ENCODE data around the gene GOLGA6L7. TPM values are rescaled to one million over a fixed set of nuclear protein-coding genes. Genes with fewer than 3 reads are reported as not detected.
"Not testable (repeated sequence)": the region's sequence is repeated elsewhere in the genome, so short reads cannot be mapped to it uniquely, and the experiment has no call there.

Gene GOLGA6L7
- total RNA-seq, 5 donors from 2014 or later (not counting 1 experiment from before 2014, with no cell fraction given), result not detected

DNA sequence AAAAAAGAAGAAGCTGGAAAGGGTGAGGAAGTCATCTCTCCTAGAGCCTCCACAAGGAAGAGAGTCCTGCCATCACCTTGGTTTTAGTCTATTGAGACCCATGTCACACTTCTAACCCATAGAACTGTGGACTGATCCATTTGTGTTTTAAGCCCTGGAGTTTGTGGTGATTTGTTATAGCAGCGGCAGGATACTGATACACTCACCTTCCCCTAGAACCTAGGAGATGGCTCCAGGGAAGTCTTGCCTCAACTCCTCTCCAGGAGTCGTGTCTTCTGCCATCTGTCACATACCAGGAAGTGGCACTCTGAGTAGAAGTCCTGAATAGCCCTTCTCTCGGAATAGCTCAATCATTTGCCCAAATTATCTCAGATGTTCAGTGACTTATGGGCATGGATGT is 22.7 kb upstream of the GOLGA6L7 start:
- H3K36me3 Mint-ChIP-seq, result no peaks in the 10 kb centered on the region
- no peaks in the 10 kb centered on the region for H3K9me3 Mint-ChIP-seq
- H3K27me3 Mint-ChIP-seq, result peaks cover 0 to 2% of the 10 kb centered on the region in 2 donors
- H3K4me3 Mint-ChIP-seq, result no peak overlapping the region
- H3K36me3 ChIP-seq (ENCODE audit: control insufficient read depth in 2 of 2, extremely low read depth in 1 of 2, insufficient read depth in 1 of 2, low read length in 1 of 2), result no peaks in the 10 kb centered on the region
- CTCF ChIA-PET, result interaction anchor here in 1 of 2 donors (0.6 kb wide), 1 partner anchor 192 kb away, joined by 4 read pairs; no protein-coding TSS in a partner anchor
- no peak overlapping the region for H3K4me3 ChIP-seq (ENCODE audit: control insufficient read depth in 1 of 2, extremely low read depth in 1 of 2, low read length in 1 of 2)
- H3K27me3 ChIP-seq (replicated peaks in 1 of 2; ENCODE audit: control insufficient read depth in 2 of 2, extremely low read depth in 1 of 2, insufficient read depth in 2 of 2, low read length in 1 of 2), result no peaks in the 10 kb centered on the region
- peaks cover 8 to 15% (median 10%) of the 10 kb centered on the region in 3 donors for H3K4me1 Mint-ChIP-seq
- no peaks in the 10 kb centered on the region for H3K9me3 ChIP-seq
- H3K4me1 ChIP-seq (ENCODE audit: control insufficient read depth in 1 of 2, extremely low read depth in 1 of 2, insufficient read depth in 2 of 2, low read length in 2 of 2), result peaks cover 0 to 10% of the 10 kb centered on the region in 2 experiments
- WGBS (ENCODE audit: insufficient coverage), result no CpG with 5 or more reads among the region's 3 CpGs
- ATAC-seq (replicated peaks in 1 of 4), result no peak
- H3K27ac Mint-ChIP-seq, result no peak overlapping the region
- POLR2A ChIA-PET, result no interaction called here
- no peak overlapping the region for H3K27ac ChIP-seq (ENCODE audit: low read length)
- DNase-seq, result no peak

GRCh38 chr15:28868744-28869345 is 20.4 kb upstream of the GOLGA6L7 start:
- 96% methylated on average over 4 of the region's 9 CpGs for WGBS (ENCODE audit: insufficient coverage)
- Histone ChIP-seq H3K27ac (ENCODE audit: low read length) (no peak overlapping the region), H3K4me1 (ENCODE audit: control insufficient read depth in 1 of 2, extremely low read depth in 1 of 2, insufficient read depth in 2 of 2, low read length in 2 of 2) (peaks cover 0 to 3% of the 10 kb centered on the region in 2 experiments), H3K36me3 (ENCODE audit: control insufficient read depth in 2 of 2, extremely low read depth in 1 of 2, insufficient read depth in 1 of 2, low read length in 1 of 2) (no peaks in the 10 kb centered on the region), H3K9me3 (no peaks in the 10 kb centered on the region), H3K4me3 (ENCODE audit: control insufficient read depth in 1 of 2, extremely low read depth in 1 of 2, low read length in 1 of 2) (no peak overlapping the region), H3K27me3 (replicated peaks in 1 of 2; ENCODE audit: control insufficient read depth in 2 of 2, extremely low read depth in 1 of 2, insufficient read depth in 2 of 2, low read length in 1 of 2) (no peaks in the 10 kb centered on the region)
- Mint-ChIP-seq H3K36me3 (no peaks in the 10 kb centered on the region), H3K27me3 (peaks cover 0 to 2% of the 10 kb centered on the region in 2 donors), H3K4me3 (no peak overlapping the region), H3K27ac (no peak overlapping the region), H3K9me3 (no peaks in the 10 kb centered on the region), H3K4me1 (peaks cover 0 to 3% (median under 1%) of the 10 kb centered on the region in 3 donors)
- DNase-seq (no peak), ATAC-seq (replicated peaks in 1 of 4) (no peak)
- ChIA-PET CTCF (interaction anchor here in 1 of 2 donors (0.5 kb wide), 1 partner anchor 267 kb away, joined by 3 read pairs; no protein-coding TSS in a partner anchor), POLR2A (no interaction called here)

DNA sequence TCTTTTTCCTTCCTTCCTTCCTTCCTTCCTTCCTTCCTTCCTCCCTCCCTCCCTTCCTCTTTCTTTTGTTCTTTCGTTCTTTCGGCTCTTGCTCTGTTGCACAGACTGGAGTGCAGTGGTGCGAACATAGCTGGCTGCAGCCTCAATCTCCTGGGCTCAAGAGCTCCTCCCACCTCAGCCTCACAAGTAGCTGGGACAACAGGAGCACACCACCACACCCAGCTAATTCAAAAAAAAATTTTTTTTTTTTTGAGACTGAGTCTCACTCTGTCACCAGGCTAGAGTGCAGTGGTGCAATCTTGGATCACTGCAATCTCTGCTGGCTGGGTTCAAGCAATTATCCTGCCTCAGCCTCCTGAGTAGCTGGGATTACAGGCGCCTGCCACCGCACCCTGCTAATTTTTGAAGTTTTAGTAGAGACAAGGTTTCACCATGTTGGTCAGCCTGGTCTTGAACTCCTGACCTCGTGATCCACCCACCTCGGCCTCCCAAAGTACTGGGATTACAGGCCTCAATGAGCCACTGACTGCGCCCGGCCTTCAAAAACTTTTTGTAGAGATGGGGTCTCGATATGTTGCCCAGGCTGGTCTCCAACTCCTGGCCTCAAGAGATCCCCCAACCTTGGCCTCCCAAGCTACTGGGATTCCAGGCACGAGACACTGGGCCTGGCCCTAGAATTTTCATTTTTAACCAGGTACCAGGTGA is 13.3 kb upstream of the GOLGA6L7 start:
- H3K27ac ChIP-seq (ENCODE audit: low read length); H3K27ac Mint-ChIP-seq; H3K9me3 Mint-ChIP-seq; H3K36me3 ChIP-seq (ENCODE audit: control insufficient read depth in 2 of 2, extremely low read depth in 1 of 2, insufficient read depth in 1 of 2, low read length in 1 of 2); H3K27me3 Mint-ChIP-seq; H3K36me3 Mint-ChIP-seq; H3K4me1 Mint-ChIP-seq; ATAC-seq (replicated peaks in 1 of 4); H3K27me3 ChIP-seq (replicated peaks in 1 of 2; ENCODE audit: control insufficient read depth in 2 of 2, extremely low read depth in 1 of 2, insufficient read depth in 2 of 2, low read length in 1 of 2); H3K4me1 ChIP-seq (ENCODE audit: control insufficient read depth in 1 of 2, extremely low read depth in 1 of 2, insufficient read depth in 2 of 2, low read length in 2 of 2); H3K4me3 Mint-ChIP-seq; H3K9me3 ChIP-seq; DNase-seq; H3K4me3 ChIP-seq (ENCODE audit: control insufficient read depth in 1 of 2, extremely low read depth in 1 of 2, low read length in 1 of 2); CTCF ChIA-PET; POLR2A ChIA-PET: not testable (repeated sequence)
- WGBS (ENCODE audit: insufficient coverage), result 93% methylated on average over 10 of the region's 11 CpGs

GRCh38 chr15:28861031-28861534 is 12.6 kb upstream of the GOLGA6L7 start:
- H3K36me3 ChIP-seq (ENCODE audit: control insufficient read depth in 2 of 2, extremely low read depth in 1 of 2, insufficient read depth in 1 of 2, low read length in 1 of 2), result no peaks in the 10 kb centered on the region
- Mint-ChIP-seq H3K4me3 (no peak overlapping the region), H3K36me3 (no peaks in the 10 kb centered on the region), H3K4me1 (no peaks in the 10 kb centered on the region), H3K9me3 (no peaks in the 10 kb centered on the region), H3K27ac (no peak overlapping the region), H3K27me3 (no peaks in the 10 kb centered on the region)
- no peaks in the 10 kb centered on the region for H3K4me1 ChIP-seq (ENCODE audit: control insufficient read depth in 1 of 2, extremely low read depth in 1 of 2, insufficient read depth in 2 of 2, low read length in 2 of 2)
- CTCF ChIA-PET, result no interaction called here
- POLR2A ChIA-PET, result no interaction called here
- no peak for DNase-seq
- H3K4me3 ChIP-seq (ENCODE audit: control insufficient read depth in 1 of 2, extremely low read depth in 1 of 2, low read length in 1 of 2), result no peak overlapping the region
- no peaks in the 10 kb centered on the region for H3K27me3 ChIP-seq (replicated peaks in 1 of 2; ENCODE audit: control insufficient read depth in 2 of 2, extremely low read depth in 1 of 2, insufficient read depth in 2 of 2, low read length in 1 of 2)
- no peak for ATAC-seq (replicated peaks in 1 of 4)
- 97% methylated on average over 12 of the region's 16 CpGs for WGBS (ENCODE audit: insufficient coverage)
- no peak overlapping the region for H3K27ac ChIP-seq (ENCODE audit: low read length)
- no peaks in the 10 kb centered on the region for H3K9me3 ChIP-seq

GRCh38 chr15:28854578-28854977 is 6.1 kb upstream of the GOLGA6L7 start:
- H3K27ac Mint-ChIP-seq; H3K4me3 Mint-ChIP-seq; H3K9me3 ChIP-seq; H3K27me3 Mint-ChIP-seq; H3K36me3 Mint-ChIP-seq; H3K4me1 ChIP-seq (ENCODE audit: control insufficient read depth in 1 of 2, extremely low read depth in 1 of 2, insufficient read depth in 2 of 2, low read length in 2 of 2); ATAC-seq (replicated peaks in 1 of 4); H3K4me3 ChIP-seq (ENCODE audit: control insufficient read depth in 1 of 2, extremely low read depth in 1 of 2, low read length in 1 of 2); CTCF ChIA-PET; H3K36me3 ChIP-seq (ENCODE audit: control insufficient read depth in 2 of 2, extremely low read depth in 1 of 2, insufficient read depth in 1 of 2, low read length in 1 of 2); H3K27me3 ChIP-seq (replicated peaks in 1 of 2; ENCODE audit: control insufficient read depth in 2 of 2, extremely low read depth in 1 of 2, insufficient read depth in 2 of 2, low read length in 1 of 2); H3K27ac ChIP-seq (ENCODE audit: low read length); H3K4me1 Mint-ChIP-seq; DNase-seq; POLR2A ChIA-PET; H3K9me3 Mint-ChIP-seq: not testable (repeated sequence)
- WGBS (ENCODE audit: insufficient coverage), result no CpG with 5 or more reads among the region's 2 CpGs

GRCh38 chr15:28853654-28854053 is 5.2 kb upstream of the GOLGA6L7 start:
- CTCF ChIA-PET, result interaction anchor here in 1 of 2 donors (0.6 kb wide), 1 partner anchor 122 kb away, joined by 3 read pairs; no protein-coding TSS in a partner anchor
- H3K9me3 Mint-ChIP-seq; DNase-seq; H3K27ac Mint-ChIP-seq; H3K36me3 Mint-ChIP-seq; H3K4me3 Mint-ChIP-seq; POLR2A ChIA-PET; H3K27me3 Mint-ChIP-seq; H3K36me3 ChIP-seq (ENCODE audit: control insufficient read depth in 2 of 2, extremely low read depth in 1 of 2, insufficient read depth in 1 of 2, low read length in 1 of 2); H3K4me1 Mint-ChIP-seq; H3K4me3 ChIP-seq (ENCODE audit: control insufficient read depth in 1 of 2, extremely low read depth in 1 of 2, low read length in 1 of 2); ATAC-seq (replicated peaks in 1 of 4); H3K9me3 ChIP-seq; H3K4me1 ChIP-seq (ENCODE audit: control insufficient read depth in 1 of 2, extremely low read depth in 1 of 2, insufficient read depth in 2 of 2, low read length in 2 of 2); H3K27me3 ChIP-seq (replicated peaks in 1 of 2; ENCODE audit: control insufficient read depth in 2 of 2, extremely low read depth in 1 of 2, insufficient read depth in 2 of 2, low read length in 1 of 2); H3K27ac ChIP-seq (ENCODE audit: low read length): not testable (repeated sequence)
- 100% methylated on average over 1 of the region's 5 CpGs for WGBS (ENCODE audit: insufficient coverage)

Measured in T-cell (primary cell).